ENCODE measurements around the gene STK38. TPM values are rescaled to one million over a fixed set of nuclear protein-coding genes. Genes with fewer than 3 reads are reported as not detected.
A peak's percentile ranks its signal among the peaks of the same experiment; 100 is the strongest.
"Not testable (repeated sequence)": the region's sequence is repeated elsewhere in the genome, so short reads cannot be mapped to it uniquely, and the experiment has no call there.

The STK38 gene
- total RNA-seq, 1 donor from 2014 or later, result 22.3 TPM

DNA sequence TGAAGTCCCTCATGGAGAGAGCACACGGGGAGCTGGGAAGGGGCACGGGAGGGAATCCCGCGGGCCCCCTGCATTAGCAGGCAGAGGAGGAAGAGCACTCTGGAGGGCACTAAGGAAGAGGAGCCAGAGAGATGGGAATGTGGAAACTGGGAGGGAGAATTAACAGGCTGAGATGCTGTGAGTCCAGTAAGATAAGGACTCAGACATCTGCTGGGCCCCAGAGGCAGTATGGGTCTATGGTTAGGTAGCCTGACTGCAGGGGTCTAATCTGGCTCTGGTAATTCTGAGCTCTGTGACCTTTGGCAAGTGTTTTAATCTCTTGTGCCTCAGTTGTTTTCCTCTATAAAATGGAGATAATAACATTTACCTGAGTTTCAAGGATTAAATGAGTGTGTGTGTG lies 31.2 kb upstream of the STK38 start:
- H3K27me3 ChIP-seq (ENCODE audit: control insufficient read depth, insufficient read depth, low read length), result no peaks in the 10 kb centered on the region
- TF ChIP-seq, protein P1, sequence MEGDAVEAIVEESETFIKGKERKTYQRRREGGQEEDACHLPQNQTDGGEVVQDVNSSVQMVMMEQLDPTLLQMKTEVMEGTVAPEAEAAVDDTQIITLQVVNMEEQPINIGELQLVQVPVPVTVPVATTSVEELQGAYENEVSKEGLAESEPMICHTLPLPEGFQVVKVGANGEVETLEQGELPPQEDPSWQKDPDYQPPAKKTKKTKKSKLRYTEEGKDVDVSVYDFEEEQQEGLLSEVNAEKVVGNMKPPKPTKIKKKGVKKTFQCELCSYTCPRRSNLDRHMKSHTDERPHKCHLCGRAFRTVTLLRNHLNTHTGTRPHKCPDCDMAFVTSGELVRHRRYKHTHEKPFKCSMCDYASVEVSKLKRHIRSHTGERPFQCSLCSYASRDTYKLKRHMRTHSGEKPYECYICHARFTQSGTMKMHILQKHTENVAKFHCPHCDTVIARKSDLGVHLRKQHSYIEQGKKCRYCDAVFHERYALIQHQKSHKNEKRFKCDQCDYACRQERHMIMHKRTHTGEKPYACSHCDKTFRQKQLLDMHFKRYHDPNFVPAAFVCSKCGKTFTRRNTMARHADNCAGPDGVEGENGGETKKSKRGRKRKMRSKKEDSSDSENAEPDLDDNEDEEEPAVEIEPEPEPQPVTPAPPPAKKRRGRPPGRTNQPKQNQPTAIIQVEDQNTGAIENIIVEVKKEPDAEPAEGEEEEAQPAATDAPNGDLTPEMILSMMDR (IDR thresholded peaks at IDR 0.05; ENCODE audit: insufficient read depth, low read length, poor library complexity, severe bottlenecking), result no peak
- no peak overlapping the region for H3K4me3 ChIP-seq (ENCODE audit: low read depth, low read length)
- DNase-seq (ENCODE audit: low read depth), result no peak
- no peaks in the 10 kb centered on the region for H3K36me3 ChIP-seq (ENCODE audit: control insufficient read depth, insufficient read depth, low read length)

DNA sequence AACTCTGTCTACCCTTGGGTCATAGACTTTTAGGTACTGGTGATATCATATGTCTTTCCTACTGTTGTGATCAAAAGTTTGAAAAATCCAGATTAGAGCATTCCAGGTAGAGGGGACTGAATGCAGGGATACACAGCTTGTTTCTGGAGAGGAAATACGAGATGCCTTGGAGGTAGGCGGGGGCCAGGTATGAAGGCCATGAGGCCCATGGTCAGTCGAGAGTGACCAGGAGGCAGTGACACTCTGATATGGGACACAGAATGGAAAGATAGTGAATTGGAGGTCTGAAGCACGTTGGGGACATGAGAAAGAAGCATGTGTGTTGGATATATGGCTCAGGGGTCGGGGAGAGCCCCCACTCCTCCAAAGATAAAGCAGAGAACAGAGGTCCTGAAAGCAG lies 30.8 kb upstream of the STK38 start:
- H3K27me3 ChIP-seq (ENCODE audit: control insufficient read depth, insufficient read depth, low read length), result no peaks in the 10 kb centered on the region
- no peak for DNase-seq (ENCODE audit: low read depth)
- H3K36me3 ChIP-seq (ENCODE audit: control insufficient read depth, insufficient read depth, low read length), result no peaks in the 10 kb centered on the region
- H3K4me3 ChIP-seq (ENCODE audit: low read depth, low read length), result no peak overlapping the region
- TF ChIP-seq, protein P1 (IDR thresholded peaks at IDR 0.05; ENCODE audit: insufficient read depth, low read length, poor library complexity, severe bottlenecking), result no peak

DNA sequence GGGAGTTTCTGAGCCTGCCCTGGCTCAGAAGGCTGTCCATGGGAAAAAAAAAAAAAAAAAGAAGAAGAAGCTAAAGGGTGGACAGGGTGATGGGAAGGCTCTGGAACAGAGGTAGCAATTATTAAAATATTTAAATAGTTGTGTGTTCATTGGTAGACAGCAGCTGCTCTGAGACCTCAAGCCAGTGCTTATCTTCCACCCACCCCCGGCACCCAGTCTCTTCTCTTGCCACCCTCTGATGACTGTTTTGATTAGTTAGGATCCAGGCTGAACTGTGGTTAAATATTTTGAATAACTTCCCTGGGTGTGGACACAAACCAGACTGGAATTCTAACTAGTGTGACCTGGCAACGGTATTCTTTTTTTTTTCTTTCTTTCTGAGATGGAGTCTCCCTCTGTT lies 30.0 kb upstream of the STK38 start:
- TF ChIP-seq, protein P1 (IDR thresholded peaks at IDR 0.05; ENCODE audit: insufficient read depth, low read length, poor library complexity, severe bottlenecking), result no peak
- Histone ChIP-seq H3K36me3 (ENCODE audit: control insufficient read depth, insufficient read depth, low read length) (no peaks in the 10 kb centered on the region), H3K27me3 (ENCODE audit: control insufficient read depth, insufficient read depth, low read length) (no peaks in the 10 kb centered on the region), H3K4me3 (ENCODE audit: low read depth, low read length) (no peak overlapping the region)
- peak; percentile 85 for DNase-seq (ENCODE audit: low read depth)

DNA sequence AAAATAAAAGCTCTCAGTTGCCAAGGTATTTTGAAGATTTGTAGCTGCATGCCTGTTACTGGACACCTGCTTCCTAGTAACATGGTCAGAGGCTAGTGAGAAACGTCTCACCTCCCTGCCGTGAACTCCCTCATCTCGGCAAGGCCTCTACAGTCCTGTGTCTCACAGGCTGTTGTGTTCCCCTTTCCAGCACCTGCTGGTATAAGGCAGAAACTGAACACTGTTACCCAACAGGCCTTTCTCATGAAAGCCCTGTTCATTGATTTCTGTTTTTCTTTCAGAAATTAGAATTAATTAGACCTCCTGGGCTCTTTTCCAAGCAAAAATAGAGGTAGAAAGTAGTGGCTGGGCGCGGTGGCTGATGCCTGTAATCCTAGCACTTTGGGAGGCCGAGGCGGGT lies 29.3 kb upstream of the STK38 start:
- DNase-seq (ENCODE audit: low read depth), result no peak
- TF ChIP-seq, protein P1 (IDR thresholded peaks at IDR 0.05; ENCODE audit: insufficient read depth, low read length, poor library complexity, severe bottlenecking), result no peak

DNA sequence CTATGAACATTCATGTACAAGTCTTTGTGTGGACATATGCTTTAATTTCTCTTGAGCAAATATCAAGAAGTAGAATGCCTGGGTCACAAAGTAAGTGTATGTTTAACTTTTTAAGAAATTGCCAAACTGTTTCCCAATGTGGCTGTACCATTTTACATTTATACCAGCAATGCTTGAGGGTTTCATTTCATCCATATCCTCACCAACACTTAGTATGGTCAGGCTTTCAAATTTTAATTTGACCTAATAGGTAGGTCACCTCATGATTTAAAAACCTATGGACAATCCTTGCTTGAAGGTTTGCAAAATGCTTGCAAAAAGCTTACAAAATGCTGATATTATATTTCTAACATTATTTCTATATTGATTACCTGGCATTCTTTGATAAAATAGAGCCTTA lies 27.4 kb upstream of the STK38 start:
- no peak for DNase-seq (ENCODE audit: low read depth)
- H3K4me3 ChIP-seq (ENCODE audit: low read depth, low read length), result no peak overlapping the region
- TF ChIP-seq, protein P1 (IDR thresholded peaks at IDR 0.05; ENCODE audit: insufficient read depth, low read length, poor library complexity, severe bottlenecking), result no peak
- no peaks in the 10 kb centered on the region for H3K36me3 ChIP-seq (ENCODE audit: control insufficient read depth, insufficient read depth, low read length)
- H3K27me3 ChIP-seq (ENCODE audit: control insufficient read depth, insufficient read depth, low read length), result no peaks in the 10 kb centered on the region

More for the DNA sequence above, 29.3 kb upstream of the STK38 start:
- H3K36me3 ChIP-seq (ENCODE audit: control insufficient read depth, insufficient read depth, low read length), result no peaks in the 10 kb centered on the region
- H3K27me3 ChIP-seq (ENCODE audit: control insufficient read depth, insufficient read depth, low read length), result no peaks in the 10 kb centered on the region
- no peak overlapping the region for H3K4me3 ChIP-seq (ENCODE audit: low read depth, low read length)

DNA sequence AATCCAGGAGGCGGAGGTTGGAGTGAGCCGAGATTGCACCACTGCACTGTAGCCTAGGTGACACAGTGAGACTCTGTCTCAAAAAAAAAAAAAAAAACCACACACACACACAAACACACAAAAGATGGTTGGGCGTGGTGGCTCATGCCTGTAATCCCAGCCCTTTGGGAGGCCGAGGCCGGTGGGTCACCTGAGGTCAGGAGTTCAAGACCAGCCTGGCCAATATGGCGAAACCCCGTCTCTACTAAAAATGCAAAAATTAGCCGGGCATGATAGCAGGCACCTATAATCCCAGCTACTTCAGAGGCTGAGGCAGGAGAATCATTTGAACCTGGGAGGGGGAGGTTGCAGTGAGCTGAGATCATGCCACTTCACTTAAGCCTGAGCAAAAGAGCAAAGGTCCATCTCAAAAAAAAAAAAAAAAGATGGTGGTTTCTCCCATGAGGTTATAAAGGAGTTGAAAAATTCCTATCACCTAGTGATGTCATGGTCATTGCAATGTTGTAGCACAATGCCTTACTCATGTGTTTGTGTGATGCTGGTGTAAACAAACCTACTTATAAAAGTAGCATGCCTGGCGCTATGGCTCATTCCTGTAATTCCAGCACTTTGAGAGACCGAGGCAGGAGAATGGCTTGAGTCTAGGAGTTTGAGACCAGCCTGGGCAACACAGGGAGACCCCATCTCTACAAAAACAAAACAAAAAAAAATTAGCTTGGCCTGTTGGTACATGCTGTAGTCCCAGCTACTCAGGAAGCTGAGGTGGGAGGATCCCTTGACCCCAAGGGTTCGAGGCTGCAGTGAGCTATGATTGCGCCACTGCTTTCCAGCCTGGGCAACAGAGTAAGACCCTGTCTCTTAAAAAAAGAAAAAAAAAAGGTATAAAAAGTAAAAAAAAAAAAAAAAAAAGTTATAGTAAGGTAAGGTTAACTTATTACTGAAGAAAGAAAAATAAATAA lies 25.4 kb upstream of the STK38 start:
- not testable (repeated sequence) for H3K27me3 ChIP-seq (ENCODE audit: control insufficient read depth, insufficient read depth, low read length); DNase-seq (ENCODE audit: low read depth); H3K4me3 ChIP-seq (ENCODE audit: low read depth, low read length); H3K36me3 ChIP-seq (ENCODE audit: control insufficient read depth, insufficient read depth, low read length)

Data from kidney epithelial cell (primary cell).